GM23338 (cell line): ENCODE results near the gene ANKRD27. TPM values are rescaled to one million over a fixed set of nuclear protein-coding genes. Genes with fewer than 3 reads are reported as not detected.
"Not testable (repeated sequence)": the region's sequence is repeated elsewhere in the genome, so short reads cannot be mapped to it uniquely, and the experiment has no call there.

Experiments
- ATAC-seq: fragments of 200-7000 bp; cut with Tn5 transposase; 3 replicates; pipeline ENCODE4 v1.9.1; 2020
- DNase-seq: peaks from one replicate; pipeline ENCODE4 v3.0.0-alpha.2; 2015; ENCODE audit warnings: low spot score
- H2AFZ ChIP-seq: fragments of 200-600 bp; sonication (generic); 2 replicates; pipeline ENCODE4 v1.8.0; 2016; ENCODE audit warnings: antibody characterized with exemption, mild to moderate bottlenecking, moderate library complexity
- H3F3A ChIP-seq: fragments of 200-600 bp; sonication (generic); replicated peaks from 2 replicates; pipeline ENCODE4 v1.8.0; 2017; ENCODE audit warnings: antibody characterized with exemption, mixed run types, low read depth
- H3K27ac ChIP-seq: fragments of 200-600 bp; sonication (generic); 2 replicates; pipeline ENCODE4 v1.6.1; 2016; ENCODE audit warnings: low read depth
- H3K27me3 ChIP-seq: fragments of 200-600 bp; sonication (generic); 2 replicates; pipeline ENCODE4 v1.8.0; 2016; ENCODE audit warnings: mild to moderate bottlenecking, mixed run types, moderate library complexity; ENCODE audit not compliant: insufficient read depth
- H3K36me3 ChIP-seq: fragments of 200-600 bp; sonication (generic); 2 replicates; pipeline ENCODE4 v1.8.0; 2016; ENCODE audit warnings: mild to moderate bottlenecking; ENCODE audit not compliant: insufficient read depth
- H3K4me1 ChIP-seq: fragments of 200-600 bp; sonication (generic); 2 replicates; pipeline ENCODE4 v1.8.0; 2016; ENCODE audit warnings: mild to moderate bottlenecking, moderate library complexity; ENCODE audit not compliant: insufficient read depth
- H3K4me2 ChIP-seq: fragments of 200-600 bp; sonication (generic); 2 replicates; pipeline ENCODE4 v1.7.1; 2017; ENCODE audit warnings: mixed run types
- H3K4me3 ChIP-seq: fragments of 200-600 bp; sonication (generic); 2 replicates; pipeline ENCODE4 v1.6.1; 2016; ENCODE audit warnings: mixed run types
- H3K79me2 ChIP-seq: fragments of 200-600 bp; sonication (generic); replicated peaks from 2 replicates; pipeline ENCODE4 v1.8.0; 2017; ENCODE audit warnings: mild to moderate bottlenecking; ENCODE audit not compliant: insufficient read depth
- H3K9me2 ChIP-seq: fragments of 200-600 bp; sonication (generic); 2 replicates; pipeline ENCODE4 v1.8.0; 2017; ENCODE audit not compliant: insufficient read depth
- H4K20me1 ChIP-seq: fragments of 200-600 bp; sonication (generic); replicated peaks from 2 replicates; pipeline ENCODE4 v1.8.0; 2017; ENCODE audit warnings: mild to moderate bottlenecking; ENCODE audit not compliant: insufficient read depth
- H3K27ac Mint-ChIP-seq: 2 replicates; pipeline ENCODE4 v1.8.0; 2020; ENCODE audit warnings: inconsistent platforms, mild to moderate bottlenecking, moderate library complexity, mixed read lengths
- H3K27me3 Mint-ChIP-seq: 3 replicates; pipeline ENCODE4 v1.8.0; 2022; ENCODE audit warnings: low read depth, mild to moderate bottlenecking, moderate library complexity, mixed read lengths, inconsistent platforms; ENCODE audit not compliant: insufficient read depth, poor library complexity
- H3K36me3 Mint-ChIP-seq: 3 replicates; pipeline ENCODE4 v1.8.0; 2021; ENCODE audit warnings: low read depth, mild to moderate bottlenecking, inconsistent platforms, moderate library complexity, mixed read lengths
- H3K4me1 Mint-ChIP-seq: 3 replicates; pipeline ENCODE4 v1.8.0; 2020; ENCODE audit warnings: mild to moderate bottlenecking, inconsistent platforms, mixed read lengths
- H3K4me3 Mint-ChIP-seq: 3 replicates; pipeline ENCODE4 v1.8.0; 2021; ENCODE audit warnings: moderate library complexity, mild to moderate bottlenecking, inconsistent platforms, mixed read lengths
- H3K9me3 Mint-ChIP-seq: 3 replicates; pipeline ENCODE4 v1.8.0; 2020; ENCODE audit warnings: moderate library complexity, mild to moderate bottlenecking, inconsistent platforms, mixed read lengths
- CTCF ChIP-seq, 2 experiments: fragments of 200-600 bp in 1 of 2; sonication (generic) in 1 of 2; conservative IDR thresholded peaks; 2 replicates each; pipeline versions ENCODE4 v1.5.1 to v1.6.1; 2016 to 2017; ENCODE audit warnings: antibody characterized with exemption in 2 of 2, low read depth in 2 of 2, mild to moderate bottlenecking in 2 of 2, moderate library complexity in 1 of 2
- ETS1 ChIP-seq: IDR thresholded peaks from 2 replicates; pipeline ENCODE4 v1.6.1; 2016; ENCODE audit warnings: antibody characterized with exemption
- EZH2 ChIP-seq: fragments of 200-600 bp; sonication (generic); IDR thresholded peaks from one replicate; pipeline ENCODE4 v1.8.0; 2017; ENCODE audit warnings: antibody characterized with exemption, mild to moderate bottlenecking, low read depth; ENCODE audit not compliant: unreplicated experiment
- EZH2phosphoT487 ChIP-seq: fragments of 200-600 bp; sonication (generic); IDR thresholded peaks from one replicate; pipeline ENCODE4 v1.8.1; 2018; ENCODE audit warnings: antibody characterized with exemption; ENCODE audit not compliant: unreplicated experiment
- JUNB ChIP-seq: IDR thresholded peaks from one replicate; pipeline ENCODE4 v1.6.1; 2016; ENCODE audit warnings: antibody characterized with exemption; ENCODE audit not compliant: unreplicated experiment
- NANOG ChIP-seq: IDR thresholded peaks from 2 replicates; pipeline ENCODE4 v1.6.1; 2016; ENCODE audit warnings: antibody characterized with exemption, borderline replicate concordance
- POLR2AphosphoS5 ChIP-seq: IDR thresholded peaks from 2 replicates; pipeline ENCODE4 v1.6.1; 2016; ENCODE audit warnings: antibody characterized with exemption, low read depth
- STAT1 ChIP-seq: IDR thresholded peaks from one replicate; pipeline ENCODE4 v1.6.1; 2016; ENCODE audit warnings: antibody characterized with exemption; ENCODE audit not compliant: unreplicated experiment
- ZNF114 ChIP-seq: fragments of 250-450 bp; sonication (Bioruptor Pico); IDR thresholded peaks from 2 replicates; pipeline ENCODE4 v1.5.0; 2020; ENCODE audit warnings: mild to moderate bottlenecking, moderate library complexity
- polyA plus RNA-seq: library from polyadenylated mRNA; unstranded; fragments of >200 nt; fragmentation: Nextera tagmentation; extraction: Ambion mirVana; gene quantifications from 2 replicates; pipeline ENCODE4 v1.2.1, GENCODE V29; 2016
- total RNA-seq: library from RNA; depleted of rRNA; stranded (reverse); fragments of >200 nt; shearing (Covaris generic); gene quantifications from 2 replicates; pipeline ENCODE4 v1.2.3, GENCODE V29; 2014

Gene ANKRD27
- total and polyA plus RNA-seq, 2 experiments from 2014 or later: 16.7 to 48.7 TPM

- H3K4me1 ChIP-seq, H3K4me2 ChIP-seq, H3K4me3 ChIP-seq, H3K27me3 ChIP-seq, H3K27me3 Mint-ChIP-seq, H4K20me1 ChIP-seq, ATAC-seq, H3K9me3 Mint-ChIP-seq, DNase-seq, H3K79me2 ChIP-seq, H3K9me2 ChIP-seq, H3K4me3 Mint-ChIP-seq, H2AFZ ChIP-seq, H3F3A ChIP-seq, H3K36me3 ChIP-seq: not testable (repeated sequence)
- H3K36me3 Mint-ChIP-seq: peaks cover 44% of the 10 kb centered on the region
- H3K27ac Mint-ChIP-seq: peak overlapping the region; percentile 68; the same call in 1 of the 2 replicates
- peak overlapping the region; percentile 63 for H3K27ac ChIP-seq
- H3K4me1 Mint-ChIP-seq: peaks cover 16% of the 10 kb centered on the region; the same call in 2 of the 3 replicates
Observed at GRCh38 chr19:32652331-32652730, 22.6 kb downstream of the ANKRD27 start.

GRCh38 chr19:32651729-32652140, 23.2 kb downstream of the ANKRD27 start:
- H4K20me1 ChIP-seq: peaks cover 8% of the 10 kb centered on the region
- H3K27ac Mint-ChIP-seq: peak overlapping the region; percentile 93
- H3K27me3 Mint-ChIP-seq: peaks cover 5% of the 10 kb centered on the region
- no peak overlapping the region for H3K4me3 Mint-ChIP-seq
- H3K36me3 Mint-ChIP-seq: peaks cover 48% of the 10 kb centered on the region
- no peak overlapping the region for H2AFZ ChIP-seq
- H3K9me2 ChIP-seq: no peaks in the 10 kb centered on the region
- peaks cover 16% of the 10 kb centered on the region; the same call in 2 of the 3 replicates for H3K4me1 Mint-ChIP-seq
- H3K36me3 ChIP-seq: peaks cover 8% of the 10 kb centered on the region; the same call in 1 of the 2 replicates
- peaks cover 4% of the 10 kb centered on the region; the same call in 1 of the 2 replicates for H3K79me2 ChIP-seq
- H3K4me1 ChIP-seq: no peaks in the 10 kb centered on the region
- no peak for TF ChIP-seq EZH2phosphoT487
- peak; percentile 12 to 27; a peak in 1 of 4 replicates for TF ChIP-seq CTCF (conservative IDR thresholded peaks at IDR 0.05; ENCODE audit: low read depth in 2 of 2)
- DNase-seq (peak; percentile 81), ATAC-seq (peak; percentile 96)
- H3K27ac ChIP-seq: peak overlapping the region; percentile 63; the same call in 1 of the 2 replicates
- no peaks in the 10 kb centered on the region for H3K27me3 ChIP-seq
- no peaks in the 10 kb centered on the region for H3K9me3 Mint-ChIP-seq
- no peak overlapping the region for H3K4me3 ChIP-seq
- no peak overlapping the region; the same call in 1 of the 2 replicates for H3K4me2 ChIP-seq
- H3F3A ChIP-seq: no peaks in the 10 kb centered on the region

- Histone ChIP-seq H3K4me2 (no peak overlapping the region), H3K36me3 (peaks cover 8% of the 10 kb centered on the region; the same call in 1 of the 2 replicates), H3K27ac (no peak overlapping the region), H2AFZ (no peak overlapping the region), H3K4me3 (no peak overlapping the region), H3K9me2 (no peaks in the 10 kb centered on the region), H4K20me1 (peaks cover 8% of the 10 kb centered on the region), H3K4me1 (no peaks in the 10 kb centered on the region), H3K79me2 (peaks cover 4% of the 10 kb centered on the region; the same call in 1 of the 2 replicates), H3K27me3 (no peaks in the 10 kb centered on the region), H3F3A (no peaks in the 10 kb centered on the region)
- ATAC-seq (no peak), DNase-seq (no peak)
- no peak overlapping the region for H3K27ac Mint-ChIP-seq
- peaks cover 4% of the 10 kb centered on the region for H3K27me3 Mint-ChIP-seq
- peaks cover 42% of the 10 kb centered on the region for H3K36me3 Mint-ChIP-seq
- no peaks in the 10 kb centered on the region for H3K9me3 Mint-ChIP-seq
- no peak overlapping the region for H3K4me3 Mint-ChIP-seq
- peaks cover 16% of the 10 kb centered on the region; the same call in 2 of the 3 replicates for H3K4me1 Mint-ChIP-seq
- no peak for TF ChIP-seq EZH2
- no peak for TF ChIP-seq EZH2phosphoT487
- no peak for TF ChIP-seq NANOG
- TF ChIP-seq POLR2AphosphoS5: no peak
- no peak for TF ChIP-seq JUNB
- no peak for TF ChIP-seq ETS1
- no peak for TF ChIP-seq ZNF114 (CRISPR knock-in tag)
- TF ChIP-seq STAT1: no peak
Observed at GRCh38 chr19:32650671-32651070, 24.3 kb downstream of the ANKRD27 start.
